HL-60 (cell line): ENCODE results near the gene BANP.

Experiments
- DNase-seq, 2 experiments: peaks; one replicate each; pipeline ENCODE4 v3.0.0-alpha.2; 2010 to 2020; ENCODE audit warnings: low read depth in 1 of 2, low spot score in 1 of 2
- H3K27ac ChIP-seq: fragments of 250-450 bp; sonication (Bioruptor Pico); replicated peaks from 2 replicates; pipeline ENCODE4 v1.5.1; 2020; ENCODE audit warnings: mild to moderate bottlenecking, moderate library complexity
- H3K27me3 ChIP-seq: fragments of 250-450 bp; sonication (Bioruptor Pico); 2 replicates; pipeline ENCODE4 v1.5.1; 2021; ENCODE audit warnings: mild to moderate bottlenecking, moderate library complexity; ENCODE audit not compliant: insufficient read depth, poor library complexity, severe bottlenecking
- H3K4me3 ChIP-seq: replicated peaks from 2 replicates; pipeline ENCODE4 v1.5.1; 2011; ENCODE audit warnings: mild to moderate bottlenecking, control low read depth, low read length; ENCODE audit not compliant: insufficient read depth
- CTCF ChIP-seq: IDR thresholded peaks from one replicate; pipeline ENCODE4 v1.5.1; 2011; ENCODE audit warnings: low read length, control low read depth, inconsistent platforms; ENCODE audit not compliant: insufficient read depth
- GABPA ChIP-seq: IDR thresholded peaks from 2 replicates; pipeline ENCODE4 v1.6.1; 2012; ENCODE audit warnings: low read depth
- POLR2AphosphoS5 ChIP-seq: IDR thresholded peaks from 2 replicates; pipeline ENCODE4 v1.6.1; 2012; ENCODE audit warnings: low read depth
- SPI1 ChIP-seq: IDR thresholded peaks from 2 replicates; pipeline ENCODE4 v1.6.1; 2012; ENCODE audit warnings: low read depth, mild to moderate bottlenecking, borderline replicate concordance
- TF ChIP-seq, protein P1 (sequence below): IDR thresholded peaks from 2 replicates; pipeline ENCODE4 v1.6.1; 2012; ENCODE audit warnings: low read depth; ENCODE audit not compliant: insufficient replicate concordance

BANP gene

GRCh38 chr16:88066234-88066633 is 115.0 kb downstream of the BANP start:
- no peak overlapping the region for H3K4me3 ChIP-seq
- no peak overlapping the region for H3K27ac ChIP-seq
- DNase-seq = no peak
- TF ChIP-seq CTCF (no peak), GABPA (no peak), SPI1 (no peak), POLR2AphosphoS5 (no peak)
- TF ChIP-seq, protein P1, sequence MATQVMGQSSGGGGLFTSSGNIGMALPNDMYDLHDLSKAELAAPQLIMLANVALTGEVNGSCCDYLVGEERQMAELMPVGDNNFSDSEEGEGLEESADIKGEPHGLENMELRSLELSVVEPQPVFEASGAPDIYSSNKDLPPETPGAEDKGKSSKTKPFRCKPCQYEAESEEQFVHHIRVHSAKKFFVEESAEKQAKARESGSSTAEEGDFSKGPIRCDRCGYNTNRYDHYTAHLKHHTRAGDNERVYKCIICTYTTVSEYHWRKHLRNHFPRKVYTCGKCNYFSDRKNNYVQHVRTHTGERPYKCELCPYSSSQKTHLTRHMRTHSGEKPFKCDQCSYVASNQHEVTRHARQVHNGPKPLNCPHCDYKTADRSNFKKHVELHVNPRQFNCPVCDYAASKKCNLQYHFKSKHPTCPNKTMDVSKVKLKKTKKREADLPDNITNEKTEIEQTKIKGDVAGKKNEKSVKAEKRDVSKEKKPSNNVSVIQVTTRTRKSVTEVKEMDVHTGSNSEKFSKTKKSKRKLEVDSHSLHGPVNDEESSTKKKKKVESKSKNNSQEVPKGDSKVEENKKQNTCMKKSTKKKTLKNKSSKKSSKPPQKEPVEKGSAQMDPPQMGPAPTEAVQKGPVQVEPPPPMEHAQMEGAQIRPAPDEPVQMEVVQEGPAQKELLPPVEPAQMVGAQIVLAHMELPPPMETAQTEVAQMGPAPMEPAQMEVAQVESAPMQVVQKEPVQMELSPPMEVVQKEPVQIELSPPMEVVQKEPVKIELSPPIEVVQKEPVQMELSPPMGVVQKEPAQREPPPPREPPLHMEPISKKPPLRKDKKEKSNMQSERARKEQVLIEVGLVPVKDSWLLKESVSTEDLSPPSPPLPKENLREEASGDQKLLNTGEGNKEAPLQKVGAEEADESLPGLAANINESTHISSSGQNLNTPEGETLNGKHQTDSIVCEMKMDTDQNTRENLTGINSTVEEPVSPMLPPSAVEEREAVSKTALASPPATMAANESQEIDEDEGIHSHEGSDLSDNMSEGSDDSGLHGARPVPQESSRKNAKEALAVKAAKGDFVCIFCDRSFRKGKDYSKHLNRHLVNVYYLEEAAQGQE = no peak
- no peaks in the 10 kb centered on the region for H3K27me3 ChIP-seq

GRCh38 chr16:88066680-88067529 is 115.7 kb downstream of the BANP start:
- Histone ChIP-seq H3K4me3 (no peak overlapping the region), H3K27ac (no peak overlapping the region), H3K27me3 (no peaks in the 10 kb centered on the region)
- no peak for DNase-seq
- TF ChIP-seq CTCF (no peak), GABPA (no peak), POLR2AphosphoS5 (no peak), SPI1 (no peak)
- TF ChIP-seq, protein P1 = no peak

- Histone ChIP-seq H3K27ac (no peak overlapping the region), H3K27me3 (no peaks in the 10 kb centered on the region), H3K4me3 (no peak overlapping the region)
- DNase-seq = no peak
- TF ChIP-seq, protein P1 = no peak
- TF ChIP-seq POLR2AphosphoS5 (no peak), GABPA (no peak), CTCF (no peak), SPI1 (no peak)
Measured at GRCh38 chr16:88067530-88068411, 116.5 kb downstream of the BANP start.
